Measurements from ENCODE around the gene FAT1. TPM values are rescaled to one million over a fixed set of nuclear protein-coding genes. Genes with fewer than 3 reads are reported as not detected.

The FAT1 gene
- total and polyA plus RNA-seq, 2 donors (not counting 3 experiments of a cell fraction or from before 2014, with no cell fraction given), result 9.2 to 9.8 TPM

- no peak overlapping the region for H2AFZ ChIP-seq (ENCODE audit: low read depth, low read length)
- intact Hi-C loops (cut with micrococcal nuclease), result no loop called here
- TF ChIP-seq MYC (IDR thresholded peaks at IDR 0.05; ENCODE audit: low read depth, low read length) (no peak), FOS (IDR thresholded peaks at IDR 0.05; ENCODE audit: borderline replicate concordance, insufficient read depth, low read length) (no peak)
- H3K9me3 ChIP-seq (replicated peaks; ENCODE audit: control insufficient read depth, insufficient read depth, low read length), result no peaks in the 10 kb centered on the region
- ChIA-PET POLR2A (no interaction called here), CTCF (no interaction called here)
- DNase-seq (ENCODE audit: low read depth, low spot score) (no peak), FAIRE-seq (no peak)
- peaks cover 4% of the 10 kb centered on the region for H3K4me1 ChIP-seq (ENCODE audit: control insufficient read depth, extremely low read depth, insufficient read depth, low read length)
- BruUV-seq (replicated peaks), result no TSS peak
- H4K20me1 ChIP-seq (replicated peaks; ENCODE audit: control insufficient read depth, extremely low read depth, insufficient read depth, low read length), result no peaks in the 10 kb centered on the region
- H3K36me3 ChIP-seq (ENCODE audit: control insufficient read depth in 2 of 2, extremely low read depth in 1 of 2, insufficient read depth in 2 of 2, low read length in 2 of 2), result no peaks in the 10 kb centered on the region
- dilution Hi-C loops (cut with MboI; ENCODE audit: extremely low pct_ligation_motif_present, low sequenced_read_pairs), result no loop called here
- no peak overlapping the region for H3K4me2 ChIP-seq (ENCODE audit: insufficient read depth, low read length)
- H3K4me3 ChIP-seq (replicated peaks in 1 of 3; ENCODE audit: insufficient read depth in 1 of 3, low read depth in 1 of 3, low read length in 3 of 3), result no peak overlapping the region
- H3K9me1 ChIP-seq (replicated peaks; ENCODE audit: control insufficient read depth, extremely low read depth, insufficient read depth, low read length), result no peaks in the 10 kb centered on the region
- no peaks in the 10 kb centered on the region for H3K79me2 ChIP-seq (ENCODE audit: control insufficient read depth, insufficient read depth, low read length)
- no peaks in the 10 kb centered on the region for H3K27me3 ChIP-seq (ENCODE audit: control insufficient read depth in 2 of 2, insufficient read depth in 2 of 2, low read length in 2 of 2)
- no peak overlapping the region for H3K9ac ChIP-seq (replicated peaks; ENCODE audit: extremely low read depth, insufficient read depth, low read length)
- H3K27ac ChIP-seq (ENCODE audit: insufficient read depth, low read depth, low read length), result no peak overlapping the region
These were observed 75.8 kb downstream of the FAT1 start for GRCh38 chr4:186647821-186648220.

GRCh38 chr4:186644737-186645261 is 78.9 kb downstream of the FAT1 start:
- Histone ChIP-seq H3K27me3 (ENCODE audit: control insufficient read depth in 2 of 2, insufficient read depth in 2 of 2, low read length in 2 of 2) (no peaks in the 10 kb centered on the region), H3K9me1 (replicated peaks; ENCODE audit: control insufficient read depth, extremely low read depth, insufficient read depth, low read length) (no peaks in the 10 kb centered on the region), H3K36me3 (ENCODE audit: control insufficient read depth in 2 of 2, extremely low read depth in 1 of 2, insufficient read depth in 2 of 2, low read length in 2 of 2) (no peaks in the 10 kb centered on the region), H4K20me1 (replicated peaks; ENCODE audit: control insufficient read depth, extremely low read depth, insufficient read depth, low read length) (no peaks in the 10 kb centered on the region), H3K4me1 (ENCODE audit: control insufficient read depth, extremely low read depth, insufficient read depth, low read length) (no peaks in the 10 kb centered on the region), H3K9me3 (replicated peaks; ENCODE audit: control insufficient read depth, insufficient read depth, low read length) (no peaks in the 10 kb centered on the region), H3K79me2 (ENCODE audit: control insufficient read depth, insufficient read depth, low read length) (no peaks in the 10 kb centered on the region), H2AFZ (ENCODE audit: low read depth, low read length) (no peak overlapping the region), H3K4me2 (ENCODE audit: insufficient read depth, low read length) (no peak overlapping the region), H3K27ac (ENCODE audit: insufficient read depth, low read depth, low read length) (no peak overlapping the region), H3K4me3 (replicated peaks in 1 of 3; ENCODE audit: insufficient read depth in 1 of 3, low read depth in 1 of 3, low read length in 3 of 3) (no peak overlapping the region), H3K9ac (replicated peaks; ENCODE audit: extremely low read depth, insufficient read depth, low read length) (no peak overlapping the region)
- DNase-seq (ENCODE audit: low read depth, low spot score), result no peak
- intact Hi-C loops (cut with micrococcal nuclease) (no loop called here), dilution Hi-C loops (cut with MboI; ENCODE audit: extremely low pct_ligation_motif_present, low sequenced_read_pairs) (no loop called here)
- TF ChIP-seq EZH2 (IDR thresholded peaks at IDR 0.05; ENCODE audit: borderline replicate concordance, low read depth, low read length, severe bottlenecking) (no peak), GATA2 (IDR thresholded peaks at IDR 0.05; ENCODE audit: insufficient read depth, insufficient read length, low read depth, low read length) (no peak), POLR2A (IDR thresholded peaks at IDR 0.05; ENCODE audit: low read depth, low read length) (no peak), MAX (IDR thresholded peaks at IDR 0.05; ENCODE audit: insufficient read depth, insufficient read length) (no peak), JUN (IDR thresholded peaks at IDR 0.05; ENCODE audit: borderline replicate concordance, insufficient read depth, insufficient read length, low read depth) (no peak), POLR2AphosphoS5 (IDR thresholded peaks at IDR 0.05; ENCODE audit: insufficient read depth, low read depth, low read length) (no peak), CTCF (IDR thresholded peaks at IDR 0.05; ENCODE audit: extremely low read depth in 1 of 2, insufficient read depth in 1 of 2, low read depth in 1 of 2, low read length in 2 of 2) (no peak), FOS (IDR thresholded peaks at IDR 0.05; ENCODE audit: borderline replicate concordance, insufficient read depth, low read length) (no peak), MYC (IDR thresholded peaks at IDR 0.05; ENCODE audit: low read depth, low read length) (no peak)
- CTCF ChIA-PET, result no interaction called here
- FAIRE-seq, result no peak
- no TSS peak for BruUV-seq (replicated peaks)
- POLR2A ChIA-PET, result no interaction called here
